HCEC 1CT (cell line): ENCODE measurements around the gene TMEM121.
"Not testable (repeated sequence)": the region's sequence is repeated elsewhere in the genome, so short reads cannot be mapped to it uniquely, and the experiment has no call there.

Experiments used
- DNase-seq: peaks from one replicate; pipeline ENCODE4 v3.0.0-alpha.2; 2017

Gene TMEM121

GRCh38 chr14:105528586-105529318 lies 2.4 kb downstream of the TMEM121 start:
- no peak for DNase-seq

GRCh38 chr14:105529319-105529568 lies 2.9 kb downstream of the TMEM121 start:
- no peak for DNase-seq

GRCh38 chr14:105529569-105530284 lies 3.3 kb downstream of the TMEM121 start:
- no peak for DNase-seq

- no peak for DNase-seq
Observed at GRCh38 chr14:105530285-105531087, 4.1 kb downstream of the TMEM121 start.

- DNase-seq = no peak
Observed at GRCh38 chr14:105531088-105531893, 4.9 kb downstream of the TMEM121 start.

GRCh38 chr14:105531894-105532623 lies 5.7 kb downstream of the TMEM121 start:
- no peak for DNase-seq

GRCh38 chr14:105532735-105533141 lies 6.4 kb downstream of the TMEM121 start:
- no peak for DNase-seq

- no peak for DNase-seq
Observed at GRCh38 chr14:105533391-105533790, 7.0 kb downstream of the TMEM121 start.

- DNase-seq = no peak
Observed at GRCh38 chr14:105533811-105534498, 7.6 kb downstream of the TMEM121 start.

- no peak for DNase-seq
Observed at GRCh38 chr14:105534586-105534985, 8.2 kb downstream of the TMEM121 start.

GRCh38 chr14:105536051-105536450 lies 9.7 kb downstream of the TMEM121 start:
- no peak for DNase-seq

- DNase-seq = no peak
Observed at GRCh38 chr14:105536691-105537579, 10.6 kb downstream of the TMEM121 start.

GRCh38 chr14:105537580-105538474 lies 11.4 kb downstream of the TMEM121 start:
- DNase-seq = no peak

- no peak for DNase-seq
Observed at GRCh38 chr14:105538481-105539049, 12.2 kb downstream of the TMEM121 start.

GRCh38 chr14:105540811-105541210 lies 14.4 kb downstream of the TMEM121 start:
- no peak for DNase-seq

- DNase-seq = no peak
Observed at GRCh38 chr14:105541218-105541875, 15.0 kb downstream of the TMEM121 start.

- DNase-seq = not testable (repeated sequence)
Observed at GRCh38 chr14:105545676-105546075, 19.3 kb downstream of the TMEM121 start.

GRCh38 chr14:105546410-105546809 lies 20.0 kb downstream of the TMEM121 start:
- DNase-seq = not testable (repeated sequence)

- DNase-seq = not testable (repeated sequence)
Observed at GRCh38 chr14:105547072-105547471, 20.7 kb downstream of the TMEM121 start.
